Transverse colon (tissue), 3 donors: Measurements from ENCODE around the gene SFXN1.

Experiments
- EP300 ChIP-seq: sonication (generic); formaldehyde crosslinking; IDR thresholded peaks from one replicate; pipeline ENCODE4 v1.6.1; 2017; ENCODE audit warnings: antibody characterized with exemption, low read depth
- TF ChIP-seq, protein P1 (sequence below), 5 experiments: fragments of 200-600 bp in 3 of 5; fragments of 450-650 bp in 2 of 5; sonication (generic) in 3 of 5; IDR thresholded peaks; 1 replicate in 2 of 5; 2 replicates in 3 of 5; pipeline ENCODE4 v1.5.1; 2016 to 2017; ENCODE audit warnings: antibody characterized with exemption in 5 of 5, inconsistent platforms in 3 of 5, mild to moderate bottlenecking in 2 of 5, moderate library complexity in 1 of 5

GRCh38 chr5:175483337-175483736, 5.0 kb downstream of the SFXN1 start:
- TF ChIP-seq EP300 = no peak
- TF ChIP-seq, protein P1, sequence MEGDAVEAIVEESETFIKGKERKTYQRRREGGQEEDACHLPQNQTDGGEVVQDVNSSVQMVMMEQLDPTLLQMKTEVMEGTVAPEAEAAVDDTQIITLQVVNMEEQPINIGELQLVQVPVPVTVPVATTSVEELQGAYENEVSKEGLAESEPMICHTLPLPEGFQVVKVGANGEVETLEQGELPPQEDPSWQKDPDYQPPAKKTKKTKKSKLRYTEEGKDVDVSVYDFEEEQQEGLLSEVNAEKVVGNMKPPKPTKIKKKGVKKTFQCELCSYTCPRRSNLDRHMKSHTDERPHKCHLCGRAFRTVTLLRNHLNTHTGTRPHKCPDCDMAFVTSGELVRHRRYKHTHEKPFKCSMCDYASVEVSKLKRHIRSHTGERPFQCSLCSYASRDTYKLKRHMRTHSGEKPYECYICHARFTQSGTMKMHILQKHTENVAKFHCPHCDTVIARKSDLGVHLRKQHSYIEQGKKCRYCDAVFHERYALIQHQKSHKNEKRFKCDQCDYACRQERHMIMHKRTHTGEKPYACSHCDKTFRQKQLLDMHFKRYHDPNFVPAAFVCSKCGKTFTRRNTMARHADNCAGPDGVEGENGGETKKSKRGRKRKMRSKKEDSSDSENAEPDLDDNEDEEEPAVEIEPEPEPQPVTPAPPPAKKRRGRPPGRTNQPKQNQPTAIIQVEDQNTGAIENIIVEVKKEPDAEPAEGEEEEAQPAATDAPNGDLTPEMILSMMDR (IDR thresholded peaks at IDR 0.05) = no peak
